Hippocampal formation (tissue), 2 donors: ENCODE results near the gene PFN3.

Experiments used
- DNase-seq, 2 donors: peaks; one replicate each; lab custom pipeline; 2025; lab: John Stamatoyannopoulos, UW

Gene PFN3, protein sequence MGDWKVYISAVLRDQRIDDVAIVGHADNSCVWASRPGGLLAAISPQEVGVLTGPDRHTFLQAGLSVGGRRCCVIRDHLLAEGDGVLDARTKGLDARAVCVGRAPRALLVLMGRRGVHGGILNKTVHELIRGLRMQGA

DNA sequence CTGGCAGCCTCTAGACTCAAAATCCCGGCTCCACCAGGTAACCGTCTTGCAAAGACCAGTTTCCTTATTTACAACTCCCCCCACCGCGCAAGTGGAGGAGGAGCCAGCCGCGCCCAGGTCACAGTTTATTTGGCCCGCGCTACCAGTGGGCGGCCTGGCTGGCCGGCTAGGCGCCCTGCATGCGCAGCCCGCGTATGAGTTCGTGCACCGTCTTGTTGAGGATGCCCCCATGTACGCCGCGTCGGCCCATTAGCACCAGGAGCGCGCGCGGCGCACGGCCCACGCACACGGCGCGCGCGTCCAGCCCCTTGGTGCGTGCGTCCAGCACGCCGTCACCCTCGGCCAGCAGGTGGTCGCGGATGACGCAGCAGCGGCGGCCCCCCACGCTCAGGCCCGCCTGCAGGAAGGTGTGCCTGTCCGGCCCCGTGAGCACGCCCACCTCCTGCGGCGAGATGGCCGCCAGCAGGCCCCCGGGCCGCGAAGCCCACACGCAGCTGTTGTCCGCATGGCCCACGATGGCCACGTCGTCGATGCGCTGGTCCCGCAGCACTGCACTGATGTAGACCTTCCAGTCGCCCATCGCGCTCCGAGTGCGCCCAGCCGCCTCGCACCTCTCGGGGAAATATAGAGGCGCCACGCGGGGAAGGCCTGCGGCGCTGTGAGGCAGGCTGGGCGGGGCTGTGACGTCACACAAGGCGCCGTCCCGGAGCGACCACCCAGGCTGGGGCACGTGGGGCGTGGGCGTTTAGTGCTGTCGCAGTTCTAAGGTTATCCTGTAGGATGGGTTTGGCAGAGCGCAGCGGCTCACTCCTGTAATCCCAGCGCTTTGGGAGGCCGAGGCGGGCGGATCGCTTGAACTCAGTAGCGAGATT lies at the start of gene PFN3:
Gene PFN3 (minus strand): TSS at position 665 of the 872 bp plus-strand sequence. CDS start 85 bp downstream, at position 580.
- no peak for DNase-seq

DNA sequence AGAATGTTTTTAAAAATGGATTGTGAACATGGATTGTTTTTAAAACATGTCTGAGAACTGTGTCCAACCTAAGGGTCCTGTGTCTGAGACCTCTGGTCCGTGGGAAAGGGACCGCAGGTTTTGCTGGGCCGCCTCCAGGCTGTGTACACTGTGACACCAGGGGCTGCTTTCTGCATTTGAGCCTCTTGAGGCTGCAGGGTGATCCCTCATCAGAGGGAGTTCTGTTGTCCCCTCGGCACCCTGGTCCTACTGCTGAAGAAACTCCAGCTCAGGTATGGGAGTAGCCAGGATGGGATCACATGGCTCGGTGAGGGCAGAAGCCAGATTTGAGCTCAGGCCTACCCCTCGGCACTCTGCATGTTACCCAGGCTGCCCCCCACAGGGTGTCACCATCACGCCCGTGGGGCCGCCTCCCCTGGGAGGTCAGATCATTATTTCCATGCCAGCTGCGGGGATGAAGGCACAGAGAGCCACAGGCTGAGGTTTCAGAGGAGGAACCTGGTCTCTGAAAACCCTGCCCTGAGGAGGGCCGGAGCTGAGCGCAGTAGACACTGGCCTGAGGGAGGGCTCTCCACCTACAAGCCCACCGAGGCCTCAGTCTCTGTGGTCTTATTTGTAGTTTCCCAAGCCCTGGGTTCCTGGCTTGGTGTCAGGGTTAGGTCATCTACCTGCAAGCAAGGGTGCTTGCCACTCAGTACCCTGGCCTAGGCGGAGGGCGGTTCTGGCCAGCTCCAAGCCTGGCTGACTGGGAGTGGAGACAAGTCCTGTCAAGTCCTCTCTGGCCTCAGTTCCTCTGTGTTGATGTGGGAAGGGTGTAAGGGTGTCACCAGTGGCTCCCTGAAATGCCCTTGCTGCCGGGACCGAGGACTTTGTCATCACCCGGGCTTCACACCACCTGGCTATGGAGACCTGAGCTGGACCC lies 48.9 kb upstream of the PFN3 start:
- DNase-seq, result no peak

DNA sequence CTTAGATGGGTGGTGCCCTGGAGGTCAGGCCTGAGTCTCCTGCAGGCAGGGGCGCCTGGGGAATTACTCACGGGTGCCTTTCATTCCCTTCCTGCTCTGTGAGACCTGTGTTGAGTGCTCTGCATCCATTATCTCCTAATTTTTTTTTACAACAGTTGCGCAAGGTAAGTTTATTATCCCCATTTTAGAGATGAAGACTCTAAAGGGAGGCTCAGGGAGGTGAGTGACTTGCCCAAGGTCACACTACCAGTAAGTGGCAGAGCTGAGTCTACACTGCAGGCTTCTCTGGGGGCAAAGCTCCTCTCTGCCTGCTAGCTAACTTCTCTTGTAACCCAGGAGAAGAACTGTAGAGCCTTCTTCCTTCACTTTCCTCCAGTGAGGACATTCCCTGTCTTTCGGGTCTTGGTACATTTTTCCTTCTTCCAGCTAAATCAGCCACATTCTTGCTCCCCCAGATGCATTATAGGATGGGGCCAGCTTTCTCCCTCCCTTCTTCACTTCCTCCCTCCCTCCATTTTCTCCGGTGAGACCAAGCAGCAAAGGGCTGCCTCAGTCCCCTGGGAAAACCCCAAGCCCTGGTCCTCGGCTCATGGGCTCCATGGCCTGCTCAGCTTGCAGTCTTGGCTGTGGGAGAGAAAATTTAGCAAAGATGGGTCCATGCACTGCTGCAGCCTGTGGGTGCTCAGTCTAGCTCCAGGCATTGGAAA lies 47.9 kb upstream of the PFN3 start:
- DNase-seq, result no peak

DNA sequence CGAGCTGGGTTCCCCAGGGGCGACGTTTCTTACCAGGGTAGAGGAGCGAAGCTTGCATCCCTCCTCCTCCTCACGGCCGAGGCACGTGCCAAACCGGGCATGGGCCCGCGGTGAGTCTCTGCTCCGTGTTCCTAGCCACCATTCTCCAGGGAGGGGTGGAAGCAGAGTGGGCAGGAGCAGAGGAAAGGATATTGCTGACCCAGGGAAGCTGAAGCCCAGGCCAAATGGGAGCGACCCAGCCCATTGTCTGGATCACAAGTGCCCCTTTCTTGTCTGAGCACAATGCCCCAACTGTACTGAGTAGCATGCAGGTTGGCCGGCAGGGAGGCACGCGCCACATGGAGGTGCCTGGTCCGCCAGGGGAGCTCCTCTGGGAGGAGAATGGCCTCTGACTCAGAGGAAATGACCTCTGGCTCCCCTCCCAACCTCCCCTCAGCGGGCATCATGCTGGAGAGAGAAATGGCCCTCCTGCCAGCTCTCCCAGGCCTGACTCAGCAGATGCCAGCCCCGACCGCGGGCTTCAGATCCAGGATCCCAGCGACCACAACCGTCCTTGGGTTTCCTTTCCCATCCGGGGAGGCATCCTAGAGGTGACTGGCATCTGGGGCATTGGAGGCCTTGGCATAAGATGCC lies 47.3 kb upstream of the PFN3 start:
- DNase-seq, result peak; percentile 83 to 84

DNA sequence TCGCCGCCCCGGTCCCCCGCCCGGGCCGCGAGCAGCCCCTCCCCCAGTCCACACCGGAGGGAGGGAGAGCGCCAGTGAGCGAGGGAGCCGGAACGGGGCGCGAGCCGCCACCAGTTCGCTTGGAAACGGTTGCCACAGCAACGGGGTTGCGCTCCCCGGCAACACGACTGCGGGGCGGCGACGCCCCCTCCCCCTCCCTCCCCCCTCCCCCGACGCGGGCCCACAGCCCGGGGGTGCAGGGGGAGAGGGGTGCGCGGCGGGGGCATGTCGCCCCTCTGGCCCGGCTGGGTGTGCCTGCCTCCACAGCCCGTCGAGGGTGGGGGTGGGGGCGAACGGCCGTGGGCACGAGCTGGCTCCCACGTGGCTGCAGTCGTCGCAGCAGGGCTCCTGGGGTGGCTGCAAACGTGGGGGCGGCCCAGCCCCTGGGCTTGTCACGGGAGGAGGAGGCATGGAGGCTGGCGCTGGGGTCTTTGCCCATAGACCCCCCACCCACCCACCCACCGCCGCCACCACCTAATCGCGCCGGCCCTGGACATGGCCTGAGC lies 46.7 kb upstream of the PFN3 start:
- DNase-seq, result peak; percentile 61 to 74

DNA sequence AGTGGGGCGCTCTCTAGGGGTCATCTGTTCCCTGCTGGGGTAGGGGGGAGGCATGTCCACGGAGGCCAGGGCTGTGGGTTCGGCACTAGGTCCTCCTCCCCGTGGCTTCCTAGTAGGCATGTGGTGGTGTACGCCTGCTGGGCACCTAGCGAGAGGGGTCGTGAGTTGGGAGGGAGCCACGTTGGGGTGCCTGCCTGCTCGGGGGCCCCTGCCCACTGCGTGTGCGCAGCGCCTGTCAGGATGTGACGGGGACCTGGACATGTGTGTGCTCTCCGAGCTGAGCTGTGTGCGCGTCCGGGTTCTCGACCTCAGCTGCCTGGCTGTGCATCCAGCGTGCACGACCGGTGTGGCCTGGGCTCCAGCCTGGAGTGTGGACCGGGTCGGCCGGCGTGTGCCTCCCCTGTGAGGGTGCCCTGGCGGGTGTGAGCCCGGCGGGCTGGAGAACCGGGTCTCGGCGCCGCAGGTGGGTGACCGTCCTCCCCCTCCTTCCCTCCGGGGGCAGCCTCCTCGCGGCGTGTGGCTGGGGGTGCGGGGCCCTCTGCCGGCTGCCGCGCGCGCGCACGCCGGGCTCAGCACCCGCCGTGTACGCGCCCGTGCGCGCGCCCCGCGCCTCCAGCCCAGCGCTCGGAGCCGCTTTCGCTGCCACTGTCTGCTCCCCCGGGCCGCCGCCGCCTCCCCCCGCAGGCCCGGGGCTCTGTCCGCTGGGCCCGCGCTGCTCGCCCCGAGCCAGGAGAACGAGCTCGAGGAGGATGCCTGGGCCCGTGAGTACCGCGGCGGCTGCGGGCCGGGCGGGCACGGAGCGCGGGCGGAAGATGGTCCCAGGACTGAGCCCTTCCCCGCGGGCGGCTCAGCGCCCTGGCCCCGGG lies 46.0 kb upstream of the PFN3 start, which contains the start of gene PRR7:
Gene PRR7 (plus strand): TSS at position 615 of the 866 bp plus-strand sequence. CDS start 8,254 bp downstream, outside the sequence.
- DNase-seq, result peak; percentile 56 to 74

DNA sequence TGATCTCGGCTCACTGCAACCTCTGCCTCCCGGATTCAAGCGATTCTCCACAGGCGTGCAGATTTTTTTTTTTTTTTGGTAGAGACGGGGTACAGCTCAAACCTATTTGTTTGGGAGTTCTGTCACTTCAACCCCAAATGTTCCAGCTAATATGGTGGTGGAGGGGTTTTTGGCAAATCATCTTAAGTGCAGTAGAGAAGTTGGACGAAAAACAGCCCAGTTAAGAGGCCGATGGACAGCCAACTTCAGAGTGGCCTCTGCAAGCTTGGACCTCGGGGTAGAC lies 45.4 kb upstream of the PFN3 start:
- no peak for DNase-seq

DNA sequence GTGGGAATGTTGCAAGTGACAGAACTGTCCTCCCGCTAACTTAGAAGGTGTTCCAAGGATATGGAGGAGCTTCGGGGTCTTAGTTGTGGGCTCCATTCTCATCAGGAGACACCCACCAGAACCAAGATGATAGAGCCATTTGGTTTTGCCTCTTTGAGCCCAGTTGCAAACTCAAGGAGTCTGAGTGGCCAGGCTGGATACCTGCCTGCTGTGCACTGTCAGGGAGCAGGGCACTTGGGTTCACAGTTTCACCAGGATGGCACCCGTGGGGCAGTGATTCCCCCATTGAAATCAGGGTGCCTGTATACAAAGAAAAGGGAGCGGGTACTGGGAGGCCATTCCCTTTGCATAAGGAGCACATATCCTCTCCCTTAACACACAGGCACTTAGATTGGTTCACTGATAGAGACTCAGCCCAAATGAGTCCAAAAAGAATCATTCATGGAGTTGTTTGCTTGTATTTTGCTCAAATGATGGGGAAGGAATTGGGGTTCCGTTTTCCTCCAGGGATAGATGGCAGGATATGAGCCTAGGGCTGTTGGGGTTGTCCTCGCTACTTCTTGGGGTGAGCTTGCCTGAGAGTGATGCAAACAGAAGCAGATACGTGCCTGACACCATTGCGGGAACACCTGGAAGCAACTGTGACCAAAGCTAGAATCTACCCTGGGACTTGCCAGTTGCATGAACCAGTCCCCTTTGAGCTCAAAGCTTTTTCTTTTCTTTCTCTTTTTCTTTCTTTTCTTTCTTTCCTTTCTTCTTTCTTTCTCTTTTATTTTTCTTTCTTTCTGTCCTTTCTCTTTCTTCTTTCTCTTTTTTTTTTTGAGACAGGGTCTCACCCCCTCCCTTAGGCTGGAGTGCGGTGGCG lies 44.8 kb upstream of the PFN3 start:
- DNase-seq, result no peak

DNA sequence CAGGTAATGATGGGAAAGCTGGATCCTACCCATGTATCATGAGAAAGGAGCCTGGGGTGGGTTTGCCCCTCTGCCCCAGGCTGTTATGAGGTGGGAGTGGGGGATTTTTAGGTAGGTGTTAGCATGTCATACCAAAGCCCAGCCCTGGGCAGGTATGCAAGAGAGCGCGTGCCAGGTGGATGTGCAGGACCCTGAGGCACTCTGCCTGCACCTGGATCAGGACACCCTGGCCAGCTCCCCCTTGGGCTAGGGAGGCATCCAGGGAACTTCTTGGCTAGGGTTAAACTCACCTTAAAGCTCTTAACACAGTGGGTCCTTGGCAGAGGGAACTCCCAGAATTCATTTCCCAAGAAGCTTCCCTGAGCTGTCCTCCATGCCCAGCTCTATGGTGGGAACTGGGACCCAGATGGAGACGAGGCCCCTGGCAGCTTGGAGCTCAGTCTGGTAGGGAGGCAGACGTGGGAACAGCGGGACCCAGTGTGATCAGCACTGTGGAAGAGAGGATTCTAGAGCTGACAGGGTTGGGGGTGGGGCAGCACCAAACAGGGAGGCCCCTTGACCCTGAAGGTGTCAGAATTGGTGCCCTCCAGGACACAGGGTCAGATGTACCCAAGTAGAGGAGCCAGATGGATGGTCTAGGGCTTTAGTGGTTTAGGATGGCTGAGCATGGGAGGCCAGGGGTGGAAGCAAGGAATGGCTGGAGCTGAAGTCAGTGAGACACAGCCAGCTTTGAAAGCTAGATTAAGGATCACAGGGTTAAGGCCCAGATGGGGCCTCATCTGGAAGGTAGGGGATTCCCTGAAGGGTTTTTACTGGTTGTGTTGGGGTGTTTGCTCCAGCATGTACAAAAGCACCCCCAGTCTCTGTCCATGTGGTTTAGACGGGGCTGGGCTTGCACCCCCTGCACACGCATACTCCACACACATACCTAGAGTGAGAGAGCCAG lies 43.9 kb upstream of the PFN3 start:
- DNase-seq, result no peak

DNA sequence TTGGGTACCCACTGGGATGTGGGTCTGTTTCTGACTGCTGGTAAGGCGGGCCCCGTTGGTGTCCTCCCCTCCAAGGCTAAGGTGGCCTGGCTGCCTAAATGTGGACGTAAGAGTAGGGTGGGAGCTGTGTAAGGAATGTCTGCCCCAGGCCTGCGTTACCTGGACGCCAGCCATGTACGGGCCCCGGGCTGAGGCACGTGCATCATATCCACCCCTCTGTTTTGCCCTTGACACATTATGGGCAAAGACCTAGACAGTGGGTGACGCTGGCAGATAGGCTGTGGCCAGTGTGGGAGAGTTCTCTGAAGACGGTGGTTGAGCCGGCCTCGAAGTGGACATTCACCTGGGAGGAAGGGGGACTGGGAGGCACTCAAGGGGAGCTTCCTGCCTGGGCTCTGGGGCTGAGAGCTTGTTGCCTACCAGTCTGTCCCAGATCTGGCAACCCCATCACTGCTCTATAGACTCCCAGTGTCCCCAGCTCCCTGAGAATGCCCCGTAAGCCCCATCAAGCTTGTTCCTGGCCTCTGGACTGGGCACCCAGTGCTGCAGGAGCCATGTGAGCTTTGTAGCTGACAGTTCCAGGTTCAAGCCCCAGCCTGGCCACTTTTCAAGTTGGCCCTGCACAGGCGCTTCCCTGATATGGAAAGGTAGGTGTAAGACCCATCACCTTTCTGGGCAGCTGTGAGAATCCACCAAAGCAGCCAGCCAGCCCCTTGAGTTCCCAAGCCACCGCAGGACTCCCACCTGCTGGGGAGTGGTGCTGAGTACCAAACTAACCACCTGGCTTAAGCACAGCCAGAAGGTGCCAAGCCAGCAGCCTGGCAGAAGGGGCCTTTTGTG lies 42.9 kb upstream of the PFN3 start:
- no peak for DNase-seq

DNA sequence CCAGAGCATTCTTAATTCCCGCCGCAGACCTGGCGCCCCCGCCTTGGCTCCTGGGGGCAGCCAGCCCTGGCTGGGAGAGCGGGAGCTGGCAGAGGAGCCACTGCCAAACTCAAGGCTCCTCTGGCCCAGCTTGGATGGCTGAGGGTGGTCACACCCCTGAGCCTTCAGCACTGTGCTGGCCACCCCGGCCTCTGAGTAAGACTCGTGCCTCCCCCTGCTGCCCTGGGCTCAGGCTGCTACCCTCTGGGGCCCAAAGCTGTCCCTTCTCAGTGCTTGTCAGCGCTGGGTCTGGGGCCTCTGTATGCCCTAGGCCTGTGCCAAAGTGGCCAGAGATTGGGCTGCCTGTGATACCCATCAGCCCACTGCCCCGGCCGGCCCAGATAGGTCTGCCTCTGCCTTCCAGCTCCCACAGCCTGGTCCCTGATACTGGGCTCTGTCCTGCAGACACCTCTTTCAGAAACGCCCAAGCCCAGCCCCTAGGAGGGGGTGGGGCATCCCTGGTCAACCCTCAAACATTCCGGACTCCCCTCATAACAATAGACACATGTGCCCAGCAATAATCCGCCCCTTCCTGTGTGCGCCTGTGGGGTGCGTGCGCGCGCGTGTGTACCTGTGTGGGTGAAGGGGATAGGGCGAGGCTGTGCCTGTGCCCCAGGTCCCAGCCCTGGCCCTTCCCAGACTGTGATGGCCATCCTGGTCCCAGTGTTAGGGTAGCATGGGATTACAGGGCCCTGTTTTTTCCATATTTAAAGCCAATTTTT lies 41.8 kb upstream of the PFN3 start:
- no peak for DNase-seq

DNA sequence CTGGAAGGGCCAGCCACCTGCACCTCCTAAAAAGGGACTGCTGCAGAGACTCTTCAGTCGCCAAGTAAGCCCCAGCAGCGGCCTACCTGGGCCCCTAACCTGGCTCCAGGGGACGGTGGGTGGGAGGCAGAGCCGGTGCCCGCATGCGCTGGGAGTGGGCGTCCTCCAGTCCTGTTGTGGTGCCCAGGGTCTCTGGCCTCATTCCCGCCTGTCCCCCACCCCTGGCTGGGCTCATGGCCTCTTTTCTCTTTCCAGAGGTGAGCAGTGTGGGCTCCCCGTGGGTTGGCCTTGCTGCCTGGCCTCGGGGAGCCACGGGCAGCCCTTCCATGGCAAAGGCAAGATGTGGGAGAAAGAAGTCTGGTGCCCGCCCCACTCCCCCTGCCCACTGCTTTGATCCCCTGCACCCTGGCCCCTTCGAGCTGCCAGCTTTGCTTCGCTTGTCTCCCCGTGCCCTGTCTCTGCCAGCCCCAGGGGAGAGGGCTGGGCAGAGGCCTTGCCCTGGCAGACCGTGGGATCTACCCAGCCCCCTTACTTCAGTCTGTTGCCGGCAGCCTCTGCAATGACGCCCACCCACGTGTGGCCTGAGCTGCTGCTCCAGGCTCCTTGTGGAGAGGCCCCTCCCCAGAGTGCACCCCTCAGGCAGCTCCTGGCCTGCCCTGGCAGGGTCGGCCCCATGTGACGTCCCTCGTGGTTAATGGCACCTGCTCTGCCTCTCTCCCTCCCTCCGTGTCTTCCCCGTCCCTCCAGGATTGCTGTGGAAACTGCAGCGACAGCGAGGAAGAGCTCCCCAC lies 40.7 kb upstream of the PFN3 start:
- no peak for DNase-seq

DNA sequence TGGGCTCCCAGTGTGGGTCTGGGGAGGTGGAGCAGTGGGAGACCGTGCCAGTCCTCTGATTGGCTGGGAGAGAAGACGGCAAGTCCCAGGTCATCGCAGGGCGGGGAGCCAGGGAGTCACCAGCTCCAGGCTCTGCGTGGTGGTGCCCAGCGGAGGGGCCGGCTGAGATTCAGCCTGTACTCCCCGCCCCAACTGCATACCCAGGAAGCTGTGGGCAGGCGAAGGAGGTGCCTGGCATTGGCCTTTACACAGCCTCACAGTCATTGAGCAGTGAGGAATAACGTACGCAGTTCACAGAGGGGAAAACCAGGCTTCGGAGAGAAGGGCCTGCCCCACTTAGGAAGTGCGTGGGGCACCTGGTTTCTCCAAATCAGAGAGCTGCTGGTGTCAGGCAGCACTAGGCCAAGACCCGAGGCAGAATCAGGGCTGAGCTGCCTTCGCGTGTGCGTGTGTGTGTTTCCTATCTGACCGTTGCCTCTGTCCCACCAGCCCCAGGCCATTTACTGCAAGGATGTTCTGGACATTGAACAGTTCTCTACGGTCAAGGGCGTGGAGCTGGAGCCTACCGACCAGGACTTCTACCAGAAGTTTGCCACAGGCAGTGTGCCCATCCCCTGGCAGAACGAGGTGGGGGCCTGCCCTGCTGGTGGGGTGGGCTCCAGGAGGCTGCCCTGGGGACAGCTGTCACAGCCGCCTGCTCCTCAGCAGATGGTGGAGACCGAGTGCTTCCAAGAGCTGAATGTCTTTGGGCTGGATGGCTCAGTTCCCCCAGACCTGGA lies 39.9 kb upstream of the PFN3 start:
- DNase-seq, result no peak

DNA sequence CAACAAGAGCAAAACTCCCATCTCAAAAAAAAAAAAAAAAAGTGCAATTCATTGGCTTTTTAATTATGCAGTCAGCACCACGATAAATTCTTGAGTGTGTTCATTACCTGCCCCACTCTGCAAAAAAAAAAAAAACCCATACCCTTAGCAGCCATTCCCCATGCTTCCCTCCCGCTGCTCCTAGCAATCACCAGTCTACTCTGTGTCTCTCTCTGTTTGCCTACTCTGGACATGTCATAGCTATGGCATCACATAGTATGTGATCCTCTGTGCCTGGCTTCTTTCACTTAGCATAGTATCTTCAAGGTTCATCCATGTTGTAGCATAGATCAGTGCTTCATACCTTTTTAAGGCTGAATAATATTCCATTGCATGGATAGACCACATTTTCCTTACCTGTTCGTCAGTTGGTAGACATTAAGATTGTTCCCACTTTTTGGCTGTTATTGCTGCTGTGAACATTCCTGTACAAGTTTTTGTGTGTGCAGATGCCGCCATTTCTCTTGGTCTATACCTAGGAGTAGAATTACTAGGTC lies 39.1 kb upstream of the PFN3 start:
- no peak for DNase-seq
